K562 (cell line): Measurements from ENCODE around the gene SYNPR. TPM values are rescaled to one million over a fixed set of nuclear protein-coding genes. Genes with fewer than 3 reads are reported as not detected.

ENCODE experiments used
- ATAC-seq: fragments of 200-7000 bp; cut with Tn5 transposase; 3 replicates; pipeline ENCODE4 v1.9.1; 2020; ENCODE audit warnings: moderate library complexity
- BruUV-seq: library from RNA; stranded (reverse); fragments of 400-500 nt; replicated peaks from 2 replicates; lab custom pipeline; 2021; lab: Mats Ljungman, UMichigan
- CTCF ChIA-PET: fragments of 300-600 bp; formaldehyde crosslinking; extraction: SDS; loops from one replicate; lab custom pipeline; 2021; ENCODE audit warnings: low intra/inter-chr PET ratio; lab: Yijun Ruan, JAX
- POLR2A ChIA-PET: fragments of 300-600, 350-650 bp; sonication (Branson Sonifier 250); formaldehyde crosslinking; extraction: SDS; loops from one replicate; lab custom pipeline; 2021; ENCODE audit warnings: antibody characterized with exemption, inconsistent platforms; lab: Yijun Ruan, JAX
- DNase-seq, 4 experiments: peaks; one replicate each; pipeline versions ENCODE4 v3.0.0 to v3.0.0-alpha.2; 2011 to 2018; ENCODE audit warnings: low spot score in 3 of 4, mixed read lengths in 3 of 4; ENCODE audit errors: extremely low read depth in 1 of 4
- FAIRE-seq: peaks from 2 replicates; lab custom pipeline; 2011; peaks lifted over from hg19 to GRCh38; lab: Jason Lieb, UNC
- H2AFZ ChIP-seq: 2 replicates; pipeline ENCODE4 v1.6.0; 2011; ENCODE audit warnings: low read depth, low read length, control low read depth, inconsistent platforms
- H3K27ac ChIP-seq: fragments of 200-600 bp; 3 replicates; pipeline ENCODE4 v1.8.0; 2011; ENCODE audit warnings: low read depth, mild to moderate bottlenecking, control low read depth, inconsistent platforms, low read length, moderate library complexity, mixed read lengths; ENCODE audit errors: extremely low read depth
- H3K27me3 ChIP-seq, 2 experiments: fragments of 300-600 bp in 1 of 2; 2 replicates in 1 of 2; 3 replicates in 1 of 2; pipeline versions ENCODE4 v1.6.0 to v1.8.0; 2011; ENCODE audit warnings: inconsistent platforms in 2 of 2, low read length in 2 of 2, mild to moderate bottlenecking in 1 of 2, mixed read lengths in 1 of 2, moderate library complexity in 1 of 2; ENCODE audit not compliant: control insufficient read depth in 2 of 2, insufficient read depth in 2 of 2
- H3K36me3 ChIP-seq: fragments of 300-600 bp; 3 replicates; pipeline ENCODE4 v1.8.0; 2011; ENCODE audit warnings: mild to moderate bottlenecking, low read length, inconsistent platforms; ENCODE audit not compliant: control insufficient read depth, insufficient read depth
- H3K4me1 ChIP-seq, 2 experiments: fragments of 200-600 bp in 1 of 2; replicated peaks in 1 of 2; 2 replicates in 1 of 2; 3 replicates in 1 of 2; pipeline versions ENCODE4 v1.5.1 to v1.8.0; 2011; ENCODE audit warnings: inconsistent platforms in 2 of 2, low read length in 2 of 2, mild to moderate bottlenecking in 1 of 2, mixed read lengths in 1 of 2, moderate library complexity in 1 of 2; ENCODE audit not compliant: control insufficient read depth in 2 of 2, insufficient read depth in 2 of 2
- H3K4me2 ChIP-seq: 2 replicates; pipeline ENCODE4 v1.6.1; 2011; ENCODE audit warnings: low read length, control low read depth, inconsistent platforms, mixed read lengths; ENCODE audit not compliant: insufficient read depth
- H3K4me3 ChIP-seq: fragments of 200-600 bp; sonication (generic), shearing (Covaris generic); 2 replicates; pipeline ENCODE4 v1.5.1; 2016; ENCODE audit warnings: control low read depth, inconsistent platforms
- H3K79me2 ChIP-seq: fragments of 200-600 bp; 3 replicates; pipeline ENCODE4 v1.8.0; 2011; ENCODE audit warnings: low read length, inconsistent platforms; ENCODE audit not compliant: control insufficient read depth, insufficient read depth
- H3K9ac ChIP-seq, 2 experiments: 2 replicates each; pipeline versions ENCODE4 v1.6.0 to v1.6.1; 2011; ENCODE audit warnings: low read depth in 2 of 2, low read length in 2 of 2, control low read depth in 1 of 2, inconsistent platforms in 1 of 2, mild to moderate bottlenecking in 1 of 2, mixed read lengths in 1 of 2; ENCODE audit not compliant: insufficient read depth in 1 of 2
- H3K9me1 ChIP-seq: one replicate; pipeline ENCODE4 v1.6.0; 2011; ENCODE audit warnings: inconsistent platforms, mild to moderate bottlenecking, low read length, moderate library complexity; ENCODE audit not compliant: control insufficient read depth, insufficient read depth
- H3K9me3 ChIP-seq: replicated peaks from 2 replicates; pipeline ENCODE4 v1.5.1; 2011; ENCODE audit warnings: low read depth, low read length, inconsistent platforms; ENCODE audit not compliant: control insufficient read depth, insufficient read depth
- H4K20me1 ChIP-seq: replicated peaks from 2 replicates; pipeline ENCODE4 v1.6.1; 2011; ENCODE audit warnings: low read length, inconsistent platforms, mixed read lengths; ENCODE audit not compliant: control insufficient read depth, insufficient read depth
- CBFA2T2 ChIP-seq: fragments of 450-650 bp; conservative IDR thresholded peaks from 2 replicates; pipeline ENCODE4 v1.6.1; 2017; ENCODE audit warnings: mild to moderate bottlenecking
- CEBPB ChIP-seq: fragments of 450-650 bp; IDR thresholded peaks from 2 replicates; pipeline ENCODE4 v1.6.1; 2016; ENCODE audit warnings: missing genetic modification characterization, missing compliant biosample characterization
- DMBX1 ChIP-seq: fragments of 250-450 bp; sonication (Bioruptor Pico); IDR thresholded peaks from 2 replicates; pipeline ENCODE4 v1.8.0; 2022; ENCODE audit warnings: inconsistent platforms, mild to moderate bottlenecking, moderate library complexity, borderline replicate concordance
- EP400 ChIP-seq: fragments of 450-650 bp; IDR thresholded peaks from 2 replicates; pipeline ENCODE4 v1.6.1; 2017; ENCODE audit warnings: antibody characterized with exemption, mild to moderate bottlenecking, moderate library complexity
- HMG20B ChIP-seq: fragments of 250-450 bp; sonication (Bioruptor Pico); IDR thresholded peaks from 2 replicates; pipeline ENCODE4 v1.5.0; 2021; ENCODE audit warnings: mild to moderate bottlenecking
- MXD1 ChIP-seq: fragments of 250-450 bp; sonication (Bioruptor Pico); IDR thresholded peaks from 2 replicates; pipeline ENCODE4 v1.8.0; 2021; ENCODE audit warnings: borderline replicate concordance, mild to moderate bottlenecking, moderate library complexity; ENCODE audit not compliant: poor library complexity, severe bottlenecking
- NBN ChIP-seq: fragments of 450-650 bp; IDR thresholded peaks from 2 replicates; pipeline ENCODE4 v1.6.1; 2016; ENCODE audit warnings: low read depth, mild to moderate bottlenecking
- NFIX ChIP-seq: fragments of 250-450 bp; sonication (Bioruptor Pico); IDR thresholded peaks from 2 replicates; pipeline ENCODE4 v1.4.0; 2020; ENCODE audit warnings: low read depth, mild to moderate bottlenecking, moderate library complexity
- NUFIP1 ChIP-seq: fragments of 450-650 bp; IDR thresholded peaks from 2 replicates; pipeline ENCODE4 v1.6.1; 2018; ENCODE audit not compliant: partially characterized antibody
- SMARCB1 ChIP-seq: IDR thresholded peaks from 2 replicates; pipeline ENCODE4 v1.6.1; 2011; ENCODE audit warnings: improper control_type of control experiment, low read depth; ENCODE audit not compliant: insufficient read length
- SP1 ChIP-seq: sonication (generic); formaldehyde crosslinking; IDR thresholded peaks from 2 replicates; pipeline ENCODE4 v1.8.1; 2022; ENCODE audit warnings: mild to moderate bottlenecking, missing genetic modification reagents
- TRIM28 ChIP-seq: fragments of 450-650 bp; IDR thresholded peaks from 2 replicates; pipeline ENCODE4 v1.6.1; 2017
- ZNF24 ChIP-seq: fragments of 450-650 bp; IDR thresholded peaks from 2 replicates; pipeline ENCODE4 v1.6.1; 2016
- ZNF395 ChIP-seq: fragments of 200-800 bp; sonication (Bioruptor generic); IDR thresholded peaks from 2 replicates; pipeline ENCODE4 v1.6.1; 2017; ENCODE audit warnings: missing genetic modification characterization, missing compliant biosample characterization
- ZNF778 ChIP-seq: fragments of 450-650 bp; formaldehyde crosslinking; IDR thresholded peaks from 2 replicates; pipeline ENCODE4 v1.4.0; 2020; ENCODE audit warnings: mild to moderate bottlenecking, moderate library complexity
- WGBS: fragments of 100-300 bp; shearing (Covaris generic); methylation state at CpG from one replicate; pipeline ENCODE4 v1.1.6; 2016; ENCODE audit warnings: low coverage, mixed read lengths; ENCODE audit not compliant: insufficient coverage; ENCODE audit errors: missing lambda C conversion rate; 5-methylcytosine and 5-hydroxymethylcytosine counted together
- in situ Hi-C: fragments of 300-500 bp; cut with MboI; formaldehyde crosslinking; loops from 4 replicates; pipeline ENCODE4 v1.15.0; 2018; ENCODE audit warnings: inconsistent platforms, mixed read lengths
- intact Hi-C: fragments of 100-400 bp; cut with micrococcal nuclease; formaldehyde crosslinking; loops from 2 replicates; pipeline ENCODE4 v1.14.2; 2022
- polyA plus RNA-seq, 8 experiments: library from polyadenylated mRNA; depleted of rRNA in 4 of 8; stranded (reverse) in 5 of 8; unstranded in 3 of 8; fragments of >200 nt; fragmentation: Nextera tagmentation in 2 of 8; fragmentation: Illumina TruSeq in 1 of 8; extraction: Ambion mirVana in 2 of 8; extraction: Trizol in 1 of 8; gene quantifications; 2 replicates each; pipeline versions ENCODE4 v1.2.1 to v1.2.3, GENCODE V29; 2011 to 2014; ENCODE audit warnings: inconsistent platforms in 1 of 8, missing spikeins in 1 of 8
- total RNA-seq, 7 experiments: library from RNA; depleted of rRNA in 6 of 7; stranded (reverse); fragments of >200 nt in 6 of 7; fragmentation: Illumina TruSeq in 2 of 7; extraction: Trizol in 2 of 7; gene quantifications; 2 replicates each; pipeline versions ENCODE4 v1.2.1 to v1.2.3, GENCODE V29; 2011 to 2021; ENCODE audit warnings: low replicate concordance in 1 of 7
- TF ChIP-seq, protein P1 (sequence below): fragments of 250-450 bp; sonication (Bioruptor Pico); IDR thresholded peaks from 2 replicates; pipeline ENCODE4 v1.8.0; 2021; ENCODE audit warnings: moderate library complexity, mild to moderate bottlenecking, inconsistent platforms
- TF ChIP-seq, protein P2 (sequence below): fragments of 450-650 bp; formaldehyde crosslinking; IDR thresholded peaks from 2 replicates; pipeline ENCODE4 v1.4.0; 2020; ENCODE audit warnings: mild to moderate bottlenecking, moderate library complexity

Gene SYNPR
- total and polyA plus RNA-seq, 9 of the 15 experiments (the other 6 are each of a cell fraction or from before 2014, with no cell fraction given) = not detected

DNA sequence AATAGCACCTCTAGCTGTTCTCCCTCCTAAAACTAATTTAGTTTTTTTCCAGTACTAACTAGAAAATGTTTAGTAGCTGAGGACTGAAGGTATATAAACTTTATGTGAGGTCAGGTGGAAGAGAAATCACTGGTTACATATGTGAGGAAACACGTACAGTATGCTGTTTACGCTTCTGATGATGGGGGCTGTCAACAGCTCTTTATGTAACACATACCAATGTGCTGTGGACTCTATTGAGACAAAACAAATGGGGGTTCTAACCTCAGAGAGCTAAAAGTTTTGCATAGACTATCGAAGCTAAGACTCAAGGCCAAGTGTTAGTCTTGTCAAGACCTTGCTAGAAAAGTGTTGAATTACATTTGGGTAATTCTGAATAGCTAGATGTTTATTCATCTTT, 107.5 kb downstream of the SYNPR start:
- Histone ChIP-seq H4K20me1 (no peaks in the 10 kb centered on the region), H3K9me1 (no peaks in the 10 kb centered on the region), H3K9ac (no peak overlapping the region), H3K4me3 (no peak overlapping the region), H3K27ac (no peak overlapping the region), H3K27me3 (no peaks in the 10 kb centered on the region), H3K4me1 (no peaks in the 10 kb centered on the region), H2AFZ (no peak overlapping the region), H3K9me3 (no peaks in the 10 kb centered on the region), H3K36me3 (no peaks in the 10 kb centered on the region), H3K79me2 (no peaks in the 10 kb centered on the region), H3K4me2 (no peak overlapping the region)
- ChIA-PET POLR2A (no interaction called here), CTCF (no interaction called here)
- no peak for ATAC-seq
- FAIRE-seq = no peak
- WGBS = 0% methylated on average over 3 of the region's 3 CpGs
- DNase-seq = no peak
- BruUV-seq = no TSS peak
- intact Hi-C loops (no loop called here), in situ Hi-C loops (no loop called here)
- TF ChIP-seq NFIX (CRISPR knock-in tag) = no peak
- TF ChIP-seq NBN = no peak
- no peak for TF ChIP-seq NUFIP1
- TF ChIP-seq SP1 (CRISPR knock-in tag) = no peak
- TF ChIP-seq MXD1 (CRISPR knock-in tag) = no peak
- TF ChIP-seq TRIM28 = no peak
- TF ChIP-seq, protein P1, sequence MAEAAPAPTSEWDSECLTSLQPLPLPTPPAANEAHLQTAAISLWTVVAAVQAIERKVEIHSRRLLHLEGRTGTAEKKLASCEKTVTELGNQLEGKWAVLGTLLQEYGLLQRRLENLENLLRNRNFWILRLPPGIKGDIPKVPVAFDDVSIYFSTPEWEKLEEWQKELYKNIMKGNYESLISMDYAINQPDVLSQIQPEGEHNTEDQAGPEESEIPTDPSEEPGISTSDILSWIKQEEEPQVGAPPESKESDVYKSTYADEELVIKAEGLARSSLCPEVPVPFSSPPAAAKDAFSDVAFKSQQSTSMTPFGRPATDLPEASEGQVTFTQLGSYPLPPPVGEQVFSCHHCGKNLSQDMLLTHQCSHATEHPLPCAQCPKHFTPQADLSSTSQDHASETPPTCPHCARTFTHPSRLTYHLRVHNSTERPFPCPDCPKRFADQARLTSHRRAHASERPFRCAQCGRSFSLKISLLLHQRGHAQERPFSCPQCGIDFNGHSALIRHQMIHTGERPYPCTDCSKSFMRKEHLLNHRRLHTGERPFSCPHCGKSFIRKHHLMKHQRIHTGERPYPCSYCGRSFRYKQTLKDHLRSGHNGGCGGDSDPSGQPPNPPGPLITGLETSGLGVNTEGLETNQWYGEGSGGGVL (CRISPR knock-in tag) = no peak
- no peak for TF ChIP-seq ZNF395 (CRISPR knock-in tag)
- TF ChIP-seq DMBX1 = no peak
- no peak for TF ChIP-seq CBFA2T2
- TF ChIP-seq SMARCB1 = no peak
- TF ChIP-seq EP400 = no peak
- TF ChIP-seq CEBPB (tag) = no peak
- no peak for TF ChIP-seq ZNF24
- TF ChIP-seq, protein P2, sequence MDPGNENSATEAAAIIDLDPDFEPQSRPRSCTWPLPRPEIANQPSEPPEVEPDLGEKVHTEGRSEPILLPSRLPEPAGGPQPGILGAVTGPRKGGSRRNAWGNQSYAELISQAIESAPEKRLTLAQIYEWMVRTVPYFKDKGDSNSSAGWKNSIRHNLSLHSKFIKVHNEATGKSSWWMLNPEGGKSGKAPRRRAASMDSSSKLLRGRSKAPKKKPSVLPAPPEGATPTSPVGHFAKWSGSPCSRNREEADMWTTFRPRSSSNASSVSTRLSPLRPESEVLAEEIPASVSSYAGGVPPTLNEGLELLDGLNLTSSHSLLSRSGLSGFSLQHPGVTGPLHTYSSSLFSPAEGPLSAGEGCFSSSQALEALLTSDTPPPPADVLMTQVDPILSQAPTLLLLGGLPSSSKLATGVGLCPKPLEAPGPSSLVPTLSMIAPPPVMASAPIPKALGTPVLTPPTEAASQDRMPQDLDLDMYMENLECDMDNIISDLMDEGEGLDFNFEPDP (CRISPR knock-in tag) = no peak
- no peak for TF ChIP-seq HMG20B (CRISPR knock-in tag)
- no peak for TF ChIP-seq ZNF778 (CRISPR knock-in tag)
